K562 (cell line): ENCODE measurements around the gene RNLS. TPM values are rescaled to one million over a fixed set of nuclear protein-coding genes. Genes with fewer than 3 reads are reported as not detected.

Source experiments
- ATAC-seq: fragments of 200-7000 bp; cut with Tn5 transposase; 3 replicates; pipeline ENCODE4 v1.9.1; 2020; ENCODE audit warnings: moderate library complexity
- BruUV-seq: library from RNA; stranded (reverse); fragments of 400-500 nt; replicated peaks from 2 replicates; lab custom pipeline; 2021; lab: Mats Ljungman, UMichigan
- CTCF ChIA-PET: fragments of 300-600 bp; formaldehyde crosslinking; extraction: SDS; loops from one replicate; lab custom pipeline; 2021; ENCODE audit warnings: low intra/inter-chr PET ratio; lab: Yijun Ruan, JAX
- POLR2A ChIA-PET: fragments of 300-600, 350-650 bp; sonication (Branson Sonifier 250); formaldehyde crosslinking; extraction: SDS; loops from one replicate; lab custom pipeline; 2021; ENCODE audit warnings: antibody characterized with exemption, inconsistent platforms; lab: Yijun Ruan, JAX
- DNase-seq, 4 experiments: peaks; one replicate each; pipeline versions ENCODE4 v3.0.0 to v3.0.0-alpha.2; 2011 to 2018; ENCODE audit warnings: low spot score in 3 of 4, mixed read lengths in 3 of 4; ENCODE audit errors: extremely low read depth in 1 of 4
- FAIRE-seq: peaks from 2 replicates; lab custom pipeline; 2011; peaks lifted over from hg19 to GRCh38; lab: Jason Lieb, UNC
- H2AFZ ChIP-seq: 2 replicates; pipeline ENCODE4 v1.6.0; 2011; ENCODE audit warnings: low read depth, low read length, control low read depth, inconsistent platforms
- H3K27ac ChIP-seq: fragments of 200-600 bp; 3 replicates; pipeline ENCODE4 v1.8.0; 2011; ENCODE audit warnings: low read depth, mild to moderate bottlenecking, control low read depth, inconsistent platforms, low read length, moderate library complexity, mixed read lengths; ENCODE audit errors: extremely low read depth
- H3K27me3 ChIP-seq, 2 experiments: fragments of 300-600 bp in 1 of 2; 2 replicates in 1 of 2; 3 replicates in 1 of 2; pipeline versions ENCODE4 v1.6.0 to v1.8.0; 2011; ENCODE audit warnings: inconsistent platforms in 2 of 2, low read length in 2 of 2, mild to moderate bottlenecking in 1 of 2, mixed read lengths in 1 of 2, moderate library complexity in 1 of 2; ENCODE audit not compliant: control insufficient read depth in 2 of 2, insufficient read depth in 2 of 2
- H3K36me3 ChIP-seq: fragments of 300-600 bp; 3 replicates; pipeline ENCODE4 v1.8.0; 2011; ENCODE audit warnings: mild to moderate bottlenecking, low read length, inconsistent platforms; ENCODE audit not compliant: control insufficient read depth, insufficient read depth
- H3K4me1 ChIP-seq, 2 experiments: fragments of 200-600 bp in 1 of 2; replicated peaks in 1 of 2; 2 replicates in 1 of 2; 3 replicates in 1 of 2; pipeline versions ENCODE4 v1.5.1 to v1.8.0; 2011; ENCODE audit warnings: inconsistent platforms in 2 of 2, low read length in 2 of 2, mild to moderate bottlenecking in 1 of 2, mixed read lengths in 1 of 2, moderate library complexity in 1 of 2; ENCODE audit not compliant: control insufficient read depth in 2 of 2, insufficient read depth in 2 of 2
- H3K4me2 ChIP-seq: 2 replicates; pipeline ENCODE4 v1.6.1; 2011; ENCODE audit warnings: low read length, control low read depth, inconsistent platforms, mixed read lengths; ENCODE audit not compliant: insufficient read depth
- H3K4me3 ChIP-seq: fragments of 200-600 bp; sonication (generic), shearing (Covaris generic); 2 replicates; pipeline ENCODE4 v1.5.1; 2016; ENCODE audit warnings: control low read depth, inconsistent platforms
- H3K79me2 ChIP-seq: fragments of 200-600 bp; 3 replicates; pipeline ENCODE4 v1.8.0; 2011; ENCODE audit warnings: low read length, inconsistent platforms; ENCODE audit not compliant: control insufficient read depth, insufficient read depth
- H3K9ac ChIP-seq, 2 experiments: 2 replicates each; pipeline versions ENCODE4 v1.6.0 to v1.6.1; 2011; ENCODE audit warnings: low read depth in 2 of 2, low read length in 2 of 2, control low read depth in 1 of 2, inconsistent platforms in 1 of 2, mild to moderate bottlenecking in 1 of 2, mixed read lengths in 1 of 2; ENCODE audit not compliant: insufficient read depth in 1 of 2
- H3K9me1 ChIP-seq: one replicate; pipeline ENCODE4 v1.6.0; 2011; ENCODE audit warnings: inconsistent platforms, mild to moderate bottlenecking, low read length, moderate library complexity; ENCODE audit not compliant: control insufficient read depth, insufficient read depth
- H3K9me3 ChIP-seq: replicated peaks from 2 replicates; pipeline ENCODE4 v1.5.1; 2011; ENCODE audit warnings: low read depth, low read length, inconsistent platforms; ENCODE audit not compliant: control insufficient read depth, insufficient read depth
- H4K20me1 ChIP-seq: replicated peaks from 2 replicates; pipeline ENCODE4 v1.6.1; 2011; ENCODE audit warnings: low read length, inconsistent platforms, mixed read lengths; ENCODE audit not compliant: control insufficient read depth, insufficient read depth
- CBFB ChIP-seq: sonication (generic); formaldehyde crosslinking; IDR thresholded peaks from 2 replicates; pipeline ENCODE4 v1.4.0; 2020; ENCODE audit warnings: mild to moderate bottlenecking, missing genetic modification reagents
- DDX20 ChIP-seq: fragments of 450-650 bp; IDR thresholded peaks from 2 replicates; pipeline ENCODE4 v1.6.1; 2016; ENCODE audit warnings: missing genetic modification characterization, low read depth, mild to moderate bottlenecking, missing compliant biosample characterization, moderate library complexity
- GTF2E2 ChIP-seq: fragments of 200-800 bp; sonication (Bioruptor generic); IDR thresholded peaks from 2 replicates; pipeline ENCODE4 v1.6.1; 2016; ENCODE audit warnings: missing genetic modification characterization, missing compliant biosample characterization
- HSF4 ChIP-seq: fragments of 250-450 bp; sonication (Bioruptor Pico); IDR thresholded peaks from 2 replicates; pipeline ENCODE4 v2.1.2; 2022; ENCODE audit warnings: mild to moderate bottlenecking, moderate library complexity, borderline replicate concordance
- NBN ChIP-seq: fragments of 450-650 bp; IDR thresholded peaks from 2 replicates; pipeline ENCODE4 v1.6.1; 2016; ENCODE audit warnings: low read depth, mild to moderate bottlenecking
- TAF15 ChIP-seq: fragments of 200-400 bp; formaldehyde crosslinking; IDR thresholded peaks from 2 replicates; pipeline ENCODE4 v1.6.1; 2017; ENCODE audit warnings: mild to moderate bottlenecking, low read depth, low read length, moderate library complexity
- THRAP3 ChIP-seq: fragments of 450-650 bp; IDR thresholded peaks from 2 replicates; pipeline ENCODE4 v1.6.1; 2016; ENCODE audit warnings: mild to moderate bottlenecking, inconsistent platforms, borderline replicate concordance
- ZNF449 ChIP-seq: fragments of 250-450 bp; sonication (Bioruptor Pico); IDR thresholded peaks from 2 replicates; pipeline ENCODE4 v1.8.0; 2022; ENCODE audit warnings: moderate library complexity, mild to moderate bottlenecking, inconsistent platforms
- ZNF518B ChIP-seq: fragments of 250-450 bp; sonication (Bioruptor Pico); IDR thresholded peaks from 2 replicates; pipeline ENCODE4 v1.5.0; 2021; ENCODE audit warnings: mild to moderate bottlenecking, moderate library complexity
- ZNF668 ChIP-seq: fragments of 250-450 bp; sonication (Bioruptor Pico); IDR thresholded peaks from 2 replicates; pipeline ENCODE4 v1.8.0; 2022; ENCODE audit warnings: mild to moderate bottlenecking, inconsistent platforms
- ZZZ3 ChIP-seq: fragments of 450-650 bp; IDR thresholded peaks from 2 replicates; pipeline ENCODE4 v1.6.1; 2016; ENCODE audit warnings: antibody characterized with exemption, mild to moderate bottlenecking, moderate library complexity
- WGBS: fragments of 100-300 bp; shearing (Covaris generic); methylation state at CpG from one replicate; pipeline ENCODE4 v1.1.6; 2016; ENCODE audit warnings: low coverage, mixed read lengths; ENCODE audit not compliant: insufficient coverage; ENCODE audit errors: missing lambda C conversion rate; 5-methylcytosine and 5-hydroxymethylcytosine counted together
- in situ Hi-C: fragments of 300-500 bp; cut with MboI; formaldehyde crosslinking; loops from 4 replicates; pipeline ENCODE4 v1.15.0; 2018; ENCODE audit warnings: inconsistent platforms, mixed read lengths
- intact Hi-C: fragments of 100-400 bp; cut with micrococcal nuclease; formaldehyde crosslinking; loops from 2 replicates; pipeline ENCODE4 v1.14.2; 2022
- polyA plus RNA-seq, 8 experiments: library from polyadenylated mRNA; depleted of rRNA in 4 of 8; stranded (reverse) in 5 of 8; unstranded in 3 of 8; fragments of >200 nt; fragmentation: Nextera tagmentation in 2 of 8; fragmentation: Illumina TruSeq in 1 of 8; extraction: Ambion mirVana in 2 of 8; extraction: Trizol in 1 of 8; gene quantifications; 2 replicates each; pipeline versions ENCODE4 v1.2.1 to v1.2.3, GENCODE V29; 2011 to 2014; ENCODE audit warnings: inconsistent platforms in 1 of 8, missing spikeins in 1 of 8
- total RNA-seq, 7 experiments: library from RNA; depleted of rRNA in 6 of 7; stranded (reverse); fragments of >200 nt in 6 of 7; fragmentation: Illumina TruSeq in 2 of 7; extraction: Trizol in 2 of 7; gene quantifications; 2 replicates each; pipeline versions ENCODE4 v1.2.1 to v1.2.3, GENCODE V29; 2011 to 2021; ENCODE audit warnings: low replicate concordance in 1 of 7
- TF ChIP-seq, protein P1 (sequence below): sonication (generic); formaldehyde crosslinking; IDR thresholded peaks from 2 replicates; pipeline ENCODE4 v1.8.0; 2022; ENCODE audit warnings: mild to moderate bottlenecking, missing genetic modification reagents
- TF ChIP-seq, protein P2 (sequence below), 2 experiments: fragments of 450-650 bp in 1 of 2; IDR thresholded peaks; 2 replicates each; pipeline ENCODE4 v1.6.1; 2011 to 2017; ENCODE audit warnings: low read depth in 2 of 2, antibody characterized with exemption in 1 of 2, borderline replicate concordance in 1 of 2, low read length in 1 of 2, mild to moderate bottlenecking in 1 of 2, mixed read lengths in 1 of 2; ENCODE audit not compliant: control insufficient read depth in 1 of 2

Gene RNLS
- total and polyA plus RNA-seq, 9 of the 15 experiments (the other 6 are each of a cell fraction or from before 2014, with no cell fraction given): 0.14 to 0.72 (median 0.41) TPM; not detected in 3

- DNase-seq: no peak
- Histone ChIP-seq H3K4me3 (no peak overlapping the region), H3K27me3 (no peaks in the 10 kb centered on the region), H2AFZ (no peak overlapping the region), H3K9ac (no peak overlapping the region), H4K20me1 (no peaks in the 10 kb centered on the region), H3K4me1 (no peaks in the 10 kb centered on the region), H3K27ac (no peak overlapping the region), H3K79me2 (no peaks in the 10 kb centered on the region), H3K9me1 (no peaks in the 10 kb centered on the region), H3K9me3 (no peaks in the 10 kb centered on the region), H3K36me3 (no peaks in the 10 kb centered on the region), H3K4me2 (no peak overlapping the region)
- CTCF ChIA-PET: no interaction called here
- intact Hi-C loops (no loop called here), in situ Hi-C loops (no loop called here)
- POLR2A ChIA-PET: no interaction called here
- WGBS: 0% methylated on average over 3 of the region's 3 CpGs
- no peak for ATAC-seq
- BruUV-seq: no TSS peak
- no peak for FAIRE-seq
- TF ChIP-seq CBFB (CRISPR knock-in tag) (no peak), ZNF668 (no peak), ZNF449 (no peak), TAF15 (no peak), THRAP3 (no peak), NBN (no peak), ZNF518B (CRISPR knock-in tag) (no peak), DDX20 (tag) (no peak), GTF2E2 (no peak), ZZZ3 (no peak), HSF4 (CRISPR knock-in tag) (no peak)
- TF ChIP-seq, protein P1, sequence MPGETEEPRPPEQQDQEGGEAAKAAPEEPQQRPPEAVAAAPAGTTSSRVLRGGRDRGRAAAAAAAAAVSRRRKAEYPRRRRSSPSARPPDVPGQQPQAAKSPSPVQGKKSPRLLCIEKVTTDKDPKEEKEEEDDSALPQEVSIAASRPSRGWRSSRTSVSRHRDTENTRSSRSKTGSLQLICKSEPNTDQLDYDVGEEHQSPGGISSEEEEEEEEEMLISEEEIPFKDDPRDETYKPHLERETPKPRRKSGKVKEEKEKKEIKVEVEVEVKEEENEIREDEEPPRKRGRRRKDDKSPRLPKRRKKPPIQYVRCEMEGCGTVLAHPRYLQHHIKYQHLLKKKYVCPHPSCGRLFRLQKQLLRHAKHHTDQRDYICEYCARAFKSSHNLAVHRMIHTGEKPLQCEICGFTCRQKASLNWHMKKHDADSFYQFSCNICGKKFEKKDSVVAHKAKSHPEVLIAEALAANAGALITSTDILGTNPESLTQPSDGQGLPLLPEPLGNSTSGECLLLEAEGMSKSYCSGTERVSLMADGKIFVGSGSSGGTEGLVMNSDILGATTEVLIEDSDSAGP (CRISPR knock-in tag): no peak
- TF ChIP-seq, protein P2, sequence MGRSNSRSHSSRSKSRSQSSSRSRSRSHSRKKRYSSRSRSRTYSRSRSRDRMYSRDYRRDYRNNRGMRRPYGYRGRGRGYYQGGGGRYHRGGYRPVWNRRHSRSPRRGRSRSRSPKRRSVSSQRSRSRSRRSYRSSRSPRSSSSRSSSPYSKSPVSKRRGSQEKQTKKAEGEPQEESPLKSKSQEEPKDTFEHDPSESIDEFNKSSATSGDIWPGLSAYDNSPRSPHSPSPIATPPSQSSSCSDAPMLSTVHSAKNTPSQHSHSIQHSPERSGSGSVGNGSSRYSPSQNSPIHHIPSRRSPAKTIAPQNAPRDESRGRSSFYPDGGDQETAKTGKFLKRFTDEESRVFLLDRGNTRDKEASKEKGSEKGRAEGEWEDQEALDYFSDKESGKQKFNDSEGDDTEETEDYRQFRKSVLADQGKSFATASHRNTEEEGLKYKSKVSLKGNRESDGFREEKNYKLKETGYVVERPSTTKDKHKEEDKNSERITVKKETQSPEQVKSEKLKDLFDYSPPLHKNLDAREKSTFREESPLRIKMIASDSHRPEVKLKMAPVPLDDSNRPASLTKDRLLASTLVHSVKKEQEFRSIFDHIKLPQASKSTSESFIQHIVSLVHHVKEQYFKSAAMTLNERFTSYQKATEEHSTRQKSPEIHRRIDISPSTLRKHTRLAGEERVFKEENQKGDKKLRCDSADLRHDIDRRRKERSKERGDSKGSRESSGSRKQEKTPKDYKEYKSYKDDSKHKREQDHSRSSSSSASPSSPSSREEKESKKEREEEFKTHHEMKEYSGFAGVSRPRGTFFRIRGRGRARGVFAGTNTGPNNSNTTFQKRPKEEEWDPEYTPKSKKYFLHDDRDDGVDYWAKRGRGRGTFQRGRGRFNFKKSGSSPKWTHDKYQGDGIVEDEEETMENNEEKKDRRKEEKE (IDR thresholded peaks at IDR 0.05; ENCODE audit: borderline replicate concordance in 1 of 2, control insufficient read depth in 1 of 2, low read depth in 2 of 2, low read length in 1 of 2): no peak
Observed at GRCh38 chr10:88546497-88546896, 36.6 kb downstream of the RNLS start.
